CD4-positive, alpha-beta memory T cell (primary cell): ENCODE measurements around the gene MSI2. TPM values are rescaled to one million over a fixed set of nuclear protein-coding genes. Genes with fewer than 3 reads are reported as not detected.
A peak's percentile ranks its signal among the peaks of the same experiment; 100 is the strongest.

Experiments used
- CTCF ChIA-PET: fragments of 350-600 bp; sonication (Branson Sonifier 250); formaldehyde crosslinking; loops from one replicate; lab custom pipeline; 2021; ENCODE audit warnings: inconsistent platforms; ENCODE audit not compliant: partially characterized antibody; lab: Charles Lee
- POLR2A ChIA-PET: fragments of 350-600 bp; sonication (Branson Sonifier 250); formaldehyde crosslinking; loops from one replicate; lab custom pipeline; 2021; ENCODE audit not compliant: partially characterized antibody; lab: Charles Lee
- DNase-seq, 5 donors: peaks; one replicate each; pipeline versions ENCODE4 v3.0.0 to v3.0.0-alpha.2; 2020 to 2022; ENCODE audit warnings: mixed read lengths in 1 of 5
- H3K27ac ChIP-seq: one replicate; pipeline ENCODE4 v1.7.0; 2013; ENCODE audit warnings: low read depth, low read length
- H3K27me3 ChIP-seq: 2 replicates; pipeline ENCODE4 v1.7.0; 2013; ENCODE audit warnings: mild to moderate bottlenecking, low read length, moderate library complexity; ENCODE audit not compliant: insufficient read depth
- H3K36me3 ChIP-seq: 2 replicates; pipeline ENCODE4 v1.7.0; 2013; ENCODE audit warnings: mild to moderate bottlenecking, low read length, moderate library complexity; ENCODE audit not compliant: insufficient read depth
- H3K4me1 ChIP-seq: 2 replicates; pipeline ENCODE4 v1.7.0; 2013; ENCODE audit warnings: mild to moderate bottlenecking, low read length, moderate library complexity; ENCODE audit not compliant: insufficient read depth
- H3K4me3 ChIP-seq, 2 donors: one replicate each; pipeline ENCODE4 v1.7.0; 2013; ENCODE audit warnings: low read length in 2 of 2, mild to moderate bottlenecking in 1 of 2
- H3K9me3 ChIP-seq, 2 donors: one replicate each; pipeline ENCODE4 v1.7.0; 2013; ENCODE audit warnings: low read length in 2 of 2, control low read depth in 1 of 2; ENCODE audit not compliant: control insufficient read depth in 1 of 2
- H3K27ac Mint-ChIP-seq, 7 donors: one replicate each; pipeline ENCODE4 v1.8.0; 2020 to 2021; ENCODE audit warnings: mixed read lengths in 7 of 7, mild to moderate bottlenecking in 6 of 7, inconsistent platforms in 3 of 7, moderate library complexity in 3 of 7
- H3K27me3 Mint-ChIP-seq, 2 donors: one replicate each; pipeline ENCODE4 v1.8.0; 2020 to 2021; ENCODE audit warnings: mixed read lengths in 2 of 2
- H3K36me3 Mint-ChIP-seq, 2 donors: one replicate each; pipeline ENCODE4 v1.8.0; 2020 to 2021; ENCODE audit warnings: mixed read lengths in 2 of 2, inconsistent platforms in 1 of 2, mild to moderate bottlenecking in 1 of 2
- H3K4me1 Mint-ChIP-seq, 4 donors: one replicate each; pipeline ENCODE4 v1.8.0; 2020 to 2021; ENCODE audit warnings: mixed read lengths in 4 of 4, mild to moderate bottlenecking in 1 of 4
- H3K4me3 Mint-ChIP-seq, 8 donors: one replicate each; pipeline ENCODE4 v1.8.0; 2020 to 2021; ENCODE audit warnings: mixed read lengths in 8 of 8, mild to moderate bottlenecking in 7 of 8, moderate library complexity in 6 of 8, inconsistent platforms in 3 of 8
- H3K9me3 Mint-ChIP-seq, 8 donors: one replicate each; pipeline ENCODE4 v1.8.0; 2020 to 2021; ENCODE audit warnings: mixed read lengths in 8 of 8, mild to moderate bottlenecking in 5 of 8, inconsistent platforms in 3 of 8, moderate library complexity in 1 of 8
- intact Hi-C: fragments of 100-400 bp; cut with micrococcal nuclease; formaldehyde crosslinking; loops from one replicate; pipeline ENCODE4 v1.15.1; 2023
- polyA plus RNA-seq, 2 donors: library from polyadenylated mRNA; unstranded; fragments of 300-500 nt; fragmentation: Illumina TruSeq; gene quantifications; one replicate each; pipeline ENCODE4 v1.2.3, GENCODE V29; 2021
- total RNA-seq, 2 experiments: library from RNA; stranded (reverse); gene quantifications; one replicate each; pipeline ENCODE4 v1.2.3, GENCODE V29; 2021

Gene MSI2
- total and polyA plus RNA-seq, 4 experiments from 2014 or later = 2.1 to 110 (median 55.3) TPM

DNA sequence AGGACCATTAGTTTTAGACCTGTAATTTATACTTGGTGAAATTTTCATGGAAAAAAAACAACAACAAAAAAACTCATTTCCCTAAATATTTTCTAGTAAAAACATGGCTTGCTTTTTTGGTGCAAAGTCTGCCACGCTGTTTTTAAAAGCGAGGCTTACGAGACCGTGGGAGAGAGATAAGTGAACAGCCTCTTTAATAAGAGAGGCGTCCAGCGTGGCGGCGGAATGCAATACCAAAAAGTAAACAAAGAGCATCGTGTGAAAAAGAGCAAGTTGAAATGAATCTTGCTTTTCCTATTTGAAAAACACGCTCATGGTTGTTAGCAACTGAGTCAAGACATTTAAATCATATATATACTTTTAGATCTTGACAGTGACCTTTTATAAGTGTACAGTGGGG is 10.5 kb upstream of the MSI2 start:
- no peaks in the 10 kb centered on the region for H3K27me3 ChIP-seq
- peaks cover 3 to 7% of the 10 kb centered on the region in 2 donors for H3K27me3 Mint-ChIP-seq
- H3K27ac ChIP-seq = no peak overlapping the region
- no peak overlapping the region for H3K4me3 Mint-ChIP-seq
- no peak for DNase-seq
- H3K4me1 ChIP-seq = peaks cover 3% of the 10 kb centered on the region
- H3K4me3 ChIP-seq = no peak overlapping the region
- CTCF ChIA-PET = interaction anchor here (0.7 to 1.4 kb wide), 2 partner anchors 155 to 426 kb away, joined by 3 to 6 read pairs; no protein-coding TSS in a partner anchor
- H3K9me3 Mint-ChIP-seq = peaks cover 0 to 4% (median 0%) of the 10 kb centered on the region in 8 donors
- peaks cover 0 to 7% (median 0%) of the 10 kb centered on the region in 4 donors for H3K4me1 Mint-ChIP-seq
- no peak overlapping the region for H3K27ac Mint-ChIP-seq
- POLR2A ChIA-PET = no interaction called here
- intact Hi-C loops = loop anchor here (10.0 kb wide), 2 partner anchors 49 to 269 kb away; no protein-coding TSS in a partner anchor
- no peaks in the 10 kb centered on the region for H3K36me3 Mint-ChIP-seq
- H3K9me3 ChIP-seq = no peaks in the 10 kb centered on the region
- H3K36me3 ChIP-seq = no peaks in the 10 kb centered on the region

DNA sequence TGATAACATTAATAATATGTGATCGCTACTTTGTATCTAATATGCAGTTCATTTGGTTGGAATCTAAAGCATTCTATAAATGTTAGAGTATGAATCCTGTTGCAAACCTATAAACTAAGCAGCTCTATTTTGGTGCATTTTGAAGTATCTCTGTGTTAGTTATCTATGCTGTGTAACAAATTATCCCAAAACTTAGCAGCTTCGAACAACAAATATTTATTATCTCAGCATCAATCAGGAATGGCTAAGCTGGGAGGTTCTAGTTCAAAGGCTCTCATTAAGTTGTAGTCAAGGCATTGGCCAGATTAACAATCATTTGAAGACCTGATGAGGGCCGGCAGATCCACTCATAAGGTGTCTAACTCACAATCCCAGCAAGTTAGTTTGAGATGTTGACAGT is 10.1 kb upstream of the MSI2 start:
- Histone ChIP-seq H3K27me3 (no peaks in the 10 kb centered on the region), H3K36me3 (no peaks in the 10 kb centered on the region), H3K9me3 (no peaks in the 10 kb centered on the region), H3K4me1 (peaks cover 3% of the 10 kb centered on the region), H3K27ac (no peak overlapping the region), H3K4me3 (no peak overlapping the region)
- intact Hi-C loops = loop anchor here (10.0 kb wide), 2 partner anchors 49 to 269 kb away; no protein-coding TSS in a partner anchor
- peaks cover 0 to 4% (median 0%) of the 10 kb centered on the region in 8 donors for H3K9me3 Mint-ChIP-seq
- no peak overlapping the region for H3K27ac Mint-ChIP-seq
- H3K36me3 Mint-ChIP-seq = no peaks in the 10 kb centered on the region
- DNase-seq = no peak
- peaks cover 3 to 7% of the 10 kb centered on the region in 2 donors for H3K27me3 Mint-ChIP-seq
- CTCF ChIA-PET = interaction anchor here (0.7 to 1.4 kb wide), 2 partner anchors 154 to 426 kb away, joined by 3 to 6 read pairs; no protein-coding TSS in a partner anchor
- POLR2A ChIA-PET = no interaction called here
- H3K4me1 Mint-ChIP-seq = peaks cover 0 to 7% (median 0%) of the 10 kb centered on the region in 4 donors
- H3K4me3 Mint-ChIP-seq = no peak overlapping the region

DNA sequence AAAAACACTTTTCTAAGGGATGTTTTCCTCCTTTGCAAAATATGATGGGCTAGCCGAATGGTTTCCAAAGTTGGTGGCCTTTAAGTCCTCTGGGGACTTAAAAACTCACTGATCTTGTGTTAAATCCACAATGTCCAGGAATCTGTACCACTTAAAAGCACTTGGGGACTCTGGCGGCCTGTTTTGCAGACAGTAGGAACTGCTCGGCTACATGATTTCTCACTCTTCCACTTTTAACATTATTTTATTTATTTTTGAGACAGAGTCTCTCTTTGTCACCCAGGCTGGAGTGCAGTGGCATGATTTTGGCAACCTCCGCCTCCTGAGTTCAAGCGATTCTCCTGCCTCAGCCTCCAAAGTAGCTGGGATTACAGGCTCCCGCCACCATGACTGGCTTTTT is 9.1 kb upstream of the MSI2 start:
- Mint-ChIP-seq H3K9me3 (peaks cover 0 to 4% (median 0%) of the 10 kb centered on the region in 8 donors), H3K27ac (no peak overlapping the region), H3K4me3 (no peak overlapping the region), H3K27me3 (peaks cover 3 to 7% of the 10 kb centered on the region in 2 donors), H3K4me1 (peaks cover 0 to 7% (median 0%) of the 10 kb centered on the region in 4 donors), H3K36me3 (no peaks in the 10 kb centered on the region)
- Histone ChIP-seq H3K27ac (no peak overlapping the region), H3K27me3 (no peaks in the 10 kb centered on the region), H3K9me3 (no peaks in the 10 kb centered on the region), H3K4me3 (no peak overlapping the region), H3K36me3 (no peaks in the 10 kb centered on the region), H3K4me1 (peaks cover 3% of the 10 kb centered on the region)
- DNase-seq = no peak
- POLR2A ChIA-PET = interaction anchor here (0.9 kb wide), 1 partner anchor 10 kb away, joined by 3 read pairs; no protein-coding TSS in a partner anchor
- intact Hi-C loops = loop anchor here (10.0 kb wide), 2 partner anchors 48 to 268 kb away; no protein-coding TSS in a partner anchor
- CTCF ChIA-PET = interaction anchor here (1.4 kb wide), 1 partner anchor 425 kb away, joined by 6 read pairs; no protein-coding TSS in a partner anchor

DNA sequence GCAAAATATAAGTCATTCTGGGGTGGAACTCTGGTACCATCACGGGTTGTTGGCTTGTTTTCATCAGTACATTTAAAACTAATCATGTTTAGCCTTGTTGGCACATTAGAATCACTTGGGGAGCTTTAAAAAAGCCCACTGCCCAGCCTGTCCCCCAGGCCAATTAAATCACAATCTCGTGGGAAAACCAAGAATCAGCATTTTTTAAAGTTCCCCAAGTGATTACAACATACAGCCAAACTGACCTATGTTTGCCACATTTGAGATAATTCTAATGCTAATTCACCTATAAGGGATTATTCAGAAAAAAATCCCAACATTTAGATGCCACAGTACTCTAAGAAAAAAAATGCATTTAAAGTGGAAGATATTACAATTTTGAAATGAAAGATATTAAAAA is 8.4 kb upstream of the MSI2 start:
- no peak for DNase-seq
- Histone ChIP-seq H3K36me3 (no peaks in the 10 kb centered on the region), H3K27ac (no peak overlapping the region), H3K4me1 (peaks cover 3% of the 10 kb centered on the region), H3K27me3 (no peaks in the 10 kb centered on the region), H3K4me3 (no peak overlapping the region), H3K9me3 (no peaks in the 10 kb centered on the region)
- no peak overlapping the region for H3K4me3 Mint-ChIP-seq
- CTCF ChIA-PET = interaction anchor here (0.7 kb wide), 1 partner anchor 9 kb away, joined by 3 read pairs; no protein-coding TSS in a partner anchor
- H3K9me3 Mint-ChIP-seq = peaks cover 0 to 4% (median 0%) of the 10 kb centered on the region in 8 donors
- H3K4me1 Mint-ChIP-seq = peaks cover 0 to 6% (median 0%) of the 10 kb centered on the region in 4 donors
- H3K36me3 Mint-ChIP-seq = no peaks in the 10 kb centered on the region
- no peak overlapping the region for H3K27ac Mint-ChIP-seq
- intact Hi-C loops = loop anchor here (10.0 kb wide), 2 partner anchors 47 to 267 kb away; no protein-coding TSS in a partner anchor
- peaks cover 3 to 5% of the 10 kb centered on the region in 2 donors for H3K27me3 Mint-ChIP-seq
- POLR2A ChIA-PET = interaction anchor here (0.9 kb wide), 1 partner anchor 10 kb away, joined by 3 read pairs; no protein-coding TSS in a partner anchor

DNA sequence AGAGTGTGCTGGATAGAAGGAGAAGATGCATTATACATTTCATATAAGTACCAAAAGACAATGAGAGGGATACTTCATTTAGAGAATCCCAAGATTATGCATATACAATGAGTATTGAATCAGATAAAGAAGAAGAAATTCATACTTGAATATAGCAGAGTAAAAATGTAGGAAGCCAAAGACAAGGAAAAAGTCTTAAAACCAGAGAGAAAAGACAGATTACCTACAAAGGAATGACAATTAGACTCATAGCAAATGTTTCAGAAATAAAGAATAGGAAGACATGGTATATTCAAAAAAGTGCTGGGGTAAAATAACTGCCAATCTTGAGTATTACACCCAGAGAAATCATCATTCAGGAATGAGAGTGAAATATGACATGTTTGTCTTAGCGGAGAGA is 6.8 kb upstream of the MSI2 start:
- Mint-ChIP-seq H3K36me3 (no peaks in the 10 kb centered on the region), H3K27me3 (no peaks in the 10 kb centered on the region), H3K9me3 (peaks cover 0 to 4% (median 0%) of the 10 kb centered on the region in 8 donors), H3K4me3 (no peak overlapping the region), H3K4me1 (peaks cover 1 to 7% (median 3%) of the 10 kb centered on the region in 4 donors), H3K27ac (no peak overlapping the region)
- ChIA-PET POLR2A (no interaction called here), CTCF (interaction anchor here (0.7 kb wide), 1 partner anchor 59 kb away, joined by 3 read pairs; no protein-coding TSS in a partner anchor)
- Histone ChIP-seq H3K4me3 (no peak overlapping the region), H3K36me3 (no peaks in the 10 kb centered on the region), H3K27me3 (no peaks in the 10 kb centered on the region), H3K27ac (no peak overlapping the region), H3K9me3 (no peaks in the 10 kb centered on the region), H3K4me1 (no peaks in the 10 kb centered on the region)
- intact Hi-C loops = loop anchor here (10.0 kb wide), 2 partner anchors 45 to 265 kb away; no protein-coding TSS in a partner anchor
- DNase-seq = no peak

DNA sequence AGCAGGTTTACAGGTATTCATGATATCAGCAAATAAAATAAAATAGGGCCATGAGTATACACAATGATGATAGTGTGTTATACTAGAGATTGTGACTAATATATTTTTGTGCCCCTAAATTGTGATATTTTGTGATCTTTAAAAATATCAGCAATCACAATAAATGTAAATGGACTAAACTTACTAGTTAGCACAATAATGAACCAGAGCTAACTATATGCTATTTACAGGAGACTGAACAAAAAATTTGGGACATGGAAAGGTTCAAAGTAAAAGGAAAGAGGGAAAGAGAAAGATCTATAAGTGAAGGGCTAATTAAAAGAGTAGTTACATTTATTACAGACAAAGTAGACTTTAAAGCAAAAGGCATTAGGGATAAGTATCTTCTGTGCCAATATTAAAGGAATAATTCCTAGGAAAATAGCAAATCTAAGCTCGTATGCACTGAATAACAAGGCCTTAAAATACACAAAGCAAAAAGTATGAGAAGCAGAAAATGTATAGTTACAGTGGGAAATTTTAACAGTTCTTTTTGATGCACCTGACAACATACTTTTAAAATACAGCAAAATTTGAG is 5.0 kb upstream of the MSI2 start:
- no peak overlapping the region for H3K27ac ChIP-seq
- peak overlapping the region in 3 of 7 donors; percentile 43 to 59 (median 57) for H3K27ac Mint-ChIP-seq
- no peak overlapping the region for H3K4me3 ChIP-seq
- no peaks in the 10 kb centered on the region for H3K27me3 Mint-ChIP-seq
- intact Hi-C loops = loop anchor here (10.0 kb wide), 1 partner anchor 1084 kb away; no protein-coding TSS in a partner anchor
- no peaks in the 10 kb centered on the region for H3K9me3 ChIP-seq
- peaks cover 0 to 4% (median 0%) of the 10 kb centered on the region in 8 donors for H3K9me3 Mint-ChIP-seq
- H3K27me3 ChIP-seq = no peaks in the 10 kb centered on the region
- ChIA-PET CTCF (interaction anchor here (7.4 kb wide), 1 partner anchor 8 kb away, joined by 56 read pairs; no protein-coding TSS in a partner anchor), POLR2A (no interaction called here)
- H3K4me1 ChIP-seq = peaks cover 7% of the 10 kb centered on the region
- H3K36me3 ChIP-seq = no peaks in the 10 kb centered on the region
- H3K4me1 Mint-ChIP-seq = peaks cover 9 to 20% (median 13%) of the 10 kb centered on the region in 4 donors
- no peak overlapping the region for H3K4me3 Mint-ChIP-seq
- peaks cover 0 to 4% of the 10 kb centered on the region in 2 donors for H3K36me3 Mint-ChIP-seq
- DNase-seq = no peak
